Measurements from ENCODE around the gene TPCN1. TPM values are rescaled to one million over a fixed set of nuclear protein-coding genes. Genes with fewer than 3 reads are reported as not detected.

The TPCN1 gene
- total and polyA plus RNA-seq, 4 donors: 20.8 to 61.7 (median 30.7) TPM

GRCh38 chr12:113216027-113216426 is 5.2 kb upstream of the TPCN1 start:
- WGBS, 2 donors: 73 to 84% methylated on average over 2 of the region's 2 CpGs
- Histone ChIP-seq H3K36me3 (ENCODE audit: control insufficient read depth in 4 of 4, insufficient read depth in 4 of 4, low read length in 4 of 4) (no peaks in the 10 kb centered on the region), H3K9me3 (ENCODE audit: control insufficient read depth in 4 of 4, insufficient read depth in 3 of 4, low read length in 3 of 4) (no peaks in the 10 kb centered on the region), H3K4me1 (ENCODE audit: control insufficient read depth in 5 of 5, insufficient read depth in 5 of 5, low read length in 5 of 5) (peaks cover 3 to 6% (median 4%) of the 10 kb centered on the region in 5 donors), H3K4me3 (no peak overlapping the region), H3K27me3 (ENCODE audit: control insufficient read depth in 3 of 3, insufficient read depth in 3 of 3, low read length in 2 of 3) (no peaks in the 10 kb centered on the region), H3K9ac (ENCODE audit: insufficient read depth in 1 of 2, low read length in 2 of 2) (no peak overlapping the region), H3K27ac (ENCODE audit: low read depth in 1 of 2, low read length in 1 of 2) (no peak overlapping the region)
- no peak for TF ChIP-seq CTCF (IDR thresholded peaks at IDR 0.05; ENCODE audit: control extremely low read depth, extremely low read depth)
- DNase-seq (peak in 1 of 3 donors; percentile 39), ATAC-seq (ENCODE audit: insufficient read depth, low FRiP score) (no peak)

- 0 to 1% methylated on average over 23 of the region's 23 CpGs for WGBS, 2 donors
- TF ChIP-seq CTCF (IDR thresholded peaks at IDR 0.05; ENCODE audit: control extremely low read depth, extremely low read depth): no peak
Measured at GRCh38 chr12:113220593-113221180, 577 bp upstream of the TPCN1 start.

GRCh38 chr12:113221997-113222729 is 899 bp downstream of the TPCN1 start:
- peaks cover 0 to 3% (median under 1%) of the 10 kb centered on the region in 4 donors for H3K36me3 ChIP-seq (ENCODE audit: control insufficient read depth in 4 of 4, insufficient read depth in 4 of 4, low read length in 4 of 4)
- peak overlapping the region; percentile 8 to 73 for H3K9ac ChIP-seq (ENCODE audit: insufficient read depth in 1 of 2, low read length in 2 of 2)
- H3K27ac ChIP-seq (ENCODE audit: low read depth in 1 of 2, low read length in 1 of 2): peak overlapping the region; percentile 94 to 96
- 15 to 26% methylated on average over 12 of the region's 12 CpGs for WGBS, 2 donors
- TF ChIP-seq CTCF (IDR thresholded peaks at IDR 0.05; ENCODE audit: control extremely low read depth, extremely low read depth): no peak
- no peaks in the 10 kb centered on the region for H3K9me3 ChIP-seq (ENCODE audit: control insufficient read depth in 4 of 4, insufficient read depth in 3 of 4, low read length in 3 of 4)
- H3K4me1 ChIP-seq (ENCODE audit: control insufficient read depth in 5 of 5, insufficient read depth in 5 of 5, low read length in 5 of 5): peaks cover 5 to 24% (median 11%) of the 10 kb centered on the region in 5 donors
- H3K27me3 ChIP-seq (ENCODE audit: control insufficient read depth in 3 of 3, insufficient read depth in 3 of 3, low read length in 2 of 3): no peaks in the 10 kb centered on the region
- H3K4me3 ChIP-seq: peak overlapping the region; percentile 80
- DNase-seq (no peak), ATAC-seq (ENCODE audit: insufficient read depth, low FRiP score) (no peak)

More at GRCh38 chr12:113220593-113221180, 577 bp upstream of the TPCN1 start:
- DNase-seq: no peak
- Histone ChIP-seq H3K9me3 (ENCODE audit: control insufficient read depth in 4 of 4, insufficient read depth in 3 of 4, low read length in 3 of 4) (no peaks in the 10 kb centered on the region), H3K4me1 (ENCODE audit: control insufficient read depth in 5 of 5, insufficient read depth in 5 of 5, low read length in 5 of 5) (peaks cover 4 to 27% (median 11%) of the 10 kb centered on the region in 5 donors), H3K27ac (ENCODE audit: low read depth in 1 of 2, low read length in 1 of 2) (peak overlapping the region in 1 of 2 donors; percentile 86), H3K4me3 (peak overlapping the region; percentile 38), H3K27me3 (ENCODE audit: control insufficient read depth in 3 of 3, insufficient read depth in 3 of 3, low read length in 2 of 3) (no peaks in the 10 kb centered on the region), H3K36me3 (ENCODE audit: control insufficient read depth in 4 of 4, insufficient read depth in 4 of 4, low read length in 4 of 4) (no peaks in the 10 kb centered on the region), H3K9ac (ENCODE audit: insufficient read depth in 1 of 2, low read length in 2 of 2) (peak overlapping the region; percentile 26 to 93)
- ATAC-seq (ENCODE audit: insufficient read depth, low FRiP score): no peak
